NCI-H2227 (cell line): ENCODE data around the gene TMEM97.
A peak's percentile ranks its signal among the peaks of the same experiment; 100 is the strongest.
"Not testable (repeated sequence)": the region's sequence is repeated elsewhere in the genome, so short reads cannot be mapped to it uniquely, and the experiment has no call there.

ENCODE experiments used
- DNase-seq: peaks from one replicate; lab custom pipeline; 2025; ENCODE audit not compliant: unreplicated experiment; lab: John Stamatoyannopoulos, UW

TMEM97 gene

DNA sequence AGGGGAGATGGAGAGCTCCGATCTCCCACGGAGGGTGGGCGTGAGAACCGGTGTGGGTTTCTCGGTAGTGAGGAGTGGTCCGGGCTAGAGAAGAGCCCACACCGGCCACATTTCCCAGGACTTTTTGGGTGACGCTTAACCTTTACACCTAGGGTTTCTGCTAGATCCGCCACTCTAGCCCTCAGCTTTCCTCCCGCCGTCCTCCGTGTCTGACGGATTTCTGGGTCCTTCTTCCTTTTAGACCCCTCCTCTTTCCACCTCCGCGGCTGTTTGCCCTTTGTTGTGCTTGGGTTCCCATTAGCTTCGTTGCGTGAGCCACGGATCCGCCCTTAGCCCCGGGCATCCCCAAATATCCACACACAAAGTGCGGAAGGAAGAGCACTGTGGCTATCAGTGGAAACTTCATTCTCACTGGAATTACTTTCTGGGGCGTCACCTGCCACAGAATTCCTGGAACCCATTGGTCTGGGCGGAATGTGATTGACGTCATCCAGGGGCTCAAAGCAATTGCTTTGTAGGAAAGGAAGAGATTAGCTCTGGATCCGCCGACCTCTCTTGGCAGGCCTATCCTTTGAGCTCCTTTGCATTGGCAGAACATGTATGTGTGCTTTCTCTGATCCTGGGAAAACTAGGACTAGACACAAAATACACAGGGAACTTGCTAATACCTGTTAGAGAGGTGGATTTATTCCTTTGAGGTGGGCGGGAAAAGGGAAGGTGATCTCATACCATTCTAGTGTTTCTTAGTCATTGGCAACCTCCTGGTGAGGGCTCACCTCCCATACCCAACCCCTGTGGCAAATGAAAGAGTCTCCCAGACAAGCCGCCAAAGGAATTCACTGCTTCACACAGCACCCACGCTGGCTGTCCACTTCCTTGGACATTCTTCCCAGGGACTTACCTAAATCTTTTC lies 17.2 kb downstream of the TMEM97 start:
- DNase-seq: peak; percentile 72

- no peak for DNase-seq
These were observed 19.2 kb downstream of the TMEM97 start for GRCh38 chr17:28338056-28338768.

DNA sequence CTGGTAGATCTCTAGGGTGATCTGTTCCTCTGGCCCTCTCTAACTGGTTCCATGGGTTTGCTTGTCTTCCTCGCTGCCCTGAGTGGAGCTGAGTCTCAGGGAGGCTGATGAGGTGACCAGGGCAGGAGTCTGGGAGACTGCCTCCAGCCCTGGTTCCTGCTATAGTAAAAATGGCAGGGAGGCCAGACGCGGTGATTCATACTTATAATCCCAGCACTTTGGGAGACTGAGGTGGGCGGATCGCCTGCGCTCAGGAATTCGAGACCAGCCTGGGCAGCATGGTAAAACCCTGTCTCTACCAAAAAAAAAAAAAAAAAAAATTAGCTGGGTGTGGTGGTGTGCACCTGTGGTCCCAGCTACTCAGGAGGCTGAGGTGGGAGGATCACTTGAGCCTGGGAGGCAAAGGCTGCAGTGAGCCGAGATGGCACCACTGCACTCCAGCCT lies 19.8 kb downstream of the TMEM97 start:
- not testable (repeated sequence) for DNase-seq

DNA sequence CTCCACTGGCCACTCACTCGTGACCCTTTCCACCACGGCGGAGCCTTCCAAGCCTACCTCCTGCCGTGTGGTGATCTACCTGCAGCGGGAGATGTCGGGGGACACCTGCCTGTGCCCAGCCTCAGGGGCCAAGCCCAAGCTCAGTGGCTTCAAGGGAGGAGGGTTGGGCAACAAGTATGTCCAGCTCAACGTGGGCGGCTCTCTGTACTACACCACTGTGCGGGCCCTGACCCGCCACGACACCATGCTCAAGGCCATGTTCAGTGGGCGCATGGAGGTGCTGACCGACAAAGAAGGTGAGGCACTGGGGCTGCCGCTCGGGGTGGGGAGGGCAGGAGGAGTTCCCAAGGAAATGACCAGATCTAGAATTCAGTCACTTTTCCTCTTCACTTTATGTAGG lies 20.4 kb downstream of the TMEM97 start:
- DNase-seq: no peak

DNA sequence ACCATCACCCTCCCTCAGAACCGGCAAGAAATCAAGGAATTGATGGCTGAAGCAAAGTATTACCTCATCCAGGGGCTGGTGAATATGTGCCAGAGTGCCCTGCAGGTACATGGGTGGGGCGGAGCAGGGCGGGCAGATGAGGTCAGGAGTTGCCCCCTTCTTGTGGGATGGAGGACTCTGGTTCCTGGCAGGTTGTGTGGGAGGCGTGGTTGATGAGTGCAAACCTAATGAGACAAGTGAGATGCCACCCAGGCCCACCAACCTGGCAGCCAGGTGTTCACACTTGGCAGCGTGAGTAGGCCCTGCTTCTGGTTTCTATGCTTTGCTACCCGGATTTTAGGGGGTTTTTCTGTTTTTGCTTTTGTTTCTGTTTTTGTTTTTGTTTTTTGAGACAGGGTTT lies 21.4 kb downstream of the TMEM97 start:
- DNase-seq: no peak

DNA sequence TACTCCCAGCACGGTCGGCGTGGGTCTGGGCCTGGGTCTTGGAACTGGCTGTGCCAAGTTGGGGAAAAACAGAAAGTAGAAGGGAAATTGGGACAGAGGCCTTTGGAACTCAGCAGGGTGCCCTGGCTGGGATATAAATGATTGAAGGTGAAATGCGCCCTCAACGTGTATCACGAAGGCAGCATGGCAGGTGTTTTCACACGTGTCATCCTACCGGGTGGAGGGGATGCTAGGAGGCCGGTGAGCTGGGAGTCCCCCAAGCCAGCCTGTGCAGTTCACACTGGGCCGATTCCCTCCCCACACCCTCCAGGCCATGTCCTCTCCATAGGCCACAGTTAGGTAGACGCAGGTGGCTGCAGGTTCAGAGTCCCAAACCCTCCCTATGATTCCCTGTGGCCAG lies 22.5 kb downstream of the TMEM97 start:
- DNase-seq: no peak

GRCh38 chr17:28342313-28342712 lies 23.3 kb downstream of the TMEM97 start:
- DNase-seq: no peak

DNA sequence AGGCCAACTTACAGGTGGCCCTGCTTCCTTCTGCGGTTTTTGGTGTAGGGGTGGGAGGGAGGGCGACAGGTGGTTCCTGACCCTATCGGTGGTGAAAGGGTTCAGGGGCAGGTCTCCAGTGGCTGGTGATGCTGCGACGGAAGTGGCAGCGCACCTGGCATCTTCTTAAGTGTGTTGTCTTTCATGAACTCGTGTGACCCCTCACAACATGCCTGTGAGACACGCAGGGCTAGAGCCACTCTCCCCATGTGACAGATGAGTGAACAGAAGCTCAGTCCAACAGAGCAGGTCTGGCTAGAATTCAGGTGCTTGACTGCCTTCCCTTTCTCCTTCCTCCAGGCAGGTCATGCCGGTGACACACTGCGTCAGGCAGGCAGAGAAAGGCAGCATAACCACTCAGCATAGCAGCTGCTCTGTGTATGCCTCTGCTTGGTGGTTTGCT lies 24.5 kb downstream of the TMEM97 start:
- no peak for DNase-seq

DNA sequence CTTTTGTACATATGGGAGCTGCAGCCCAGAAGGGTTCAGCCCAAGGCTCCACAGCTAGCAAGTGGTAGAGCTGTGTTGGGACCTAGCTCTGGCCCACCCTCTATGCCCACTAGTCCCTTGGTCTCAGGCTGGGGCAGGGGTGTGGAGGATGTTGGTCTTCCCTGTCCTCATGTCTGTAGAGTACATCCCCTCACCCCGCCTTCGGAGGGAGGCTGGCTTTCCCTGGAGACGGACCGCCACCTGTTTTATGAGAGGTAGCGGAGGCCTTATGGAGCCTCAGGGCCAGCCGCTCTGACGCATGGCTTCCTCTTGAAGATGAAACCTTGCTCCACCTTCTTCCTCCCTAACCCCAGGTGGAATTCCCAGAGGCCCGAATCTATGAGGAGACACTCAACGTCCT lies 25.0 kb downstream of the TMEM97 start:
- DNase-seq: no peak

- DNase-seq: no peak
These were observed 25.5 kb downstream of the TMEM97 start for GRCh38 chr17:28344435-28344901.

GRCh38 chr17:28345419-28346198 lies 26.6 kb downstream of the TMEM97 start:
- DNase-seq: no peak

DNA sequence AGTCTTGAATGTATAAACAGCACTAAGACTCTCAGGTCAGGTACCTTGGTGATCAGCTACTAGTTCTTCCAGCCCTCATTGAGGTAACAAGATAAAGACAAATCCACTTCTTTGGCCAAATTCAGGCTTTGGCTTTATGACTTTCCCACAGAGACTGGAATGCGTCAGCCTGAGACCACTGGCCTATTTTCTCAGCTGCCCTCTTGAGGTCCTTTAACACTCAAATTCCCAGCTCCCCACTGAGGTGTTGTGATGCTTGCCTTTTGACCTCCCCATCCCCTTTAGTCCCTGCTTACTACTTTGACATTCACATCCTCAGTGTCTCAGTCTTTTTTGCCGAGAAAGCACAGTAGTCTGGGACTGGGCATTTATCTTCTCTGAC lies 27.2 kb downstream of the TMEM97 start:
- DNase-seq: no peak

DNA sequence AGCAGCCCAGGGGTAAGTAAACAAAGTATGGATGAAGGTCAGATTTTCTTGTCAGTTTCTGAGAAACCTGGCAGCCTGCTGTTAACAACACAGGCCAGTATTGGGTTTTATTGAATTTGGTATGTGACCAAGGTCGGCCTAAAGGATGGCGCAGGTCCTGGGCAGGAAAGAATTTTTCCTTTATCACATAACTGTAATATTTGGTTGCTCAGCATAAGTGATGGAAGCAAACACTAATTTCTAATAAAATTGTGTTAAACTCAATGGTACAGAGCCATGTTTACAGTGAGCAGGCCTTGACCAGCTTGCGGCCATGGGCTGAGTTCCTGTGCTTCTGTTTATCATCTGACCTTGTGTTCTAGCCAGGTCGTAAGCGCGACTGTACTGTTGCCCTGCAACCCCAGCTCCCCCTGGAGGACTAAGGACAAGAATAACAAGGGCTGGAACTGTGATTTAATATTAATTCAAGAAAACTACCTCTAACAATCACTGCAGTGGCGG lies 27.8 kb downstream of the TMEM97 start:
- DNase-seq: no peak

DNA sequence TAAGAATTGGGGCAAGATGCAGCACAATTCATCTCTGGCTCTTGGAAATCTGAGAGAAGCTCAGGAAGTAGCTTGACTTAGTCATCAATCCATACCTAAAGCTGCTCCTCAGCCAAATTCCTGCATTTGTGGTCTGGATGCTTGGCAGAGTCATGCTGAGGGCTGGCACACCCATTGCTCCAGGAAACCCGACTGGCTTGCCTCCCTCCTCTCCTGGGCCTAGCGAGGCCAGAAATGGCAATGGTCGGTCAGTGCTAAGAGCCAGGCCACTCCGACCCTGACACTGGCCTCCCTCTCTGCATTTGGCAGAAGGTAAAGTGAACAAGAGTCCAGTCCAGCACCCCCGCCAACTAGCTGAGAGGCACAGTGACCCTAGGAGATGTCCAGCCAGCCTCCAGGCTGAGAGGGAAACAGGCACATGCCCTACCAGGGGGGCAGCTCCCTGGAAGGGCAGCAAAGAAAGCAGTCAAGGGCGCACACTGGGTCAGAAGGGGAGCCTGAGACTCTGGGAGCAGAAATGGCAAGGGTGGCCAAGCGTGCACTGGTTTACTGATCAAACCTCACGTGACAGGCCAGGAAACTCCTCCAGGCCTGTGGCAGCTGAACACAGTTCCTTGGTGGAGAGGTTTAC lies 28.4 kb downstream of the TMEM97 start:
- DNase-seq: no peak

DNA sequence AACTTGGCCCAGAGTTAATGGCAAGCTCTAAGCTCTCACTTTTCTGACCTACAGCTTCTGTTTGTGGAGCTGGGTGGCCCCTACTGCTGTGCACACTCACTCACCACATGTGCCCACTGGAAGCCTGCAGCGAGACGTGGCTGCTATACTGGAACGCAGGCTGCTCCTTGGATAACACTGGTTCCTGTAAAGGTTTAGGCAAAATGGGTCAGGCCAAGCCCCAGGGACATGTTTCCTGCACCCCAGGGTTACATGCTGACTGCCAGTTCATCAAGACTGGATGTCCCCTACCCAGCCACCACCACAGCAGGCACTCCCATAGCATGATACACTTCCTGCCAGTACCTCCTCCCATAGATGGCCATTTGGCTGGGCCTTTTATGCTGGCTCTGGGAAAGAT lies 30.0 kb downstream of the TMEM97 start:
- DNase-seq: no peak

DNA sequence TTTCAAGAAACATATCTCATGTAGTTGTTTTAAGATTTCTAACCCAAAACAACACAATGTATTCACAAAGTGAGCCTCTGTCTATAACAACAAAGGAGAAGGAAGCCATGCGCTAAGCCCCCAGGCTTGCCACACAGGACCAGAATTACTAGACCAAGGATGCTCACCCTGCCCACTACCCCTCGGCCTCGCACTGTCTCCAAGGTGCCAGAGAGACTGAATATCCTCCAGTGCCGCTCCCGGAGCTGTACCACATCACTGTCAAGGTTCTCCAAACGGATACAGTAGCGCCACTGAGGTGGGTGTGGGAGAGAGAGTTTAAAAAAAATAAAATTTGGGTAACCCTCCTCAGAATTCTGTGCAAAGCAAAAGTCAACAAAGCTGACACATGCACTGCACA lies 31.3 kb downstream of the TMEM97 start:
- no peak for DNase-seq

GRCh38 chr17:28357061-28357900 lies 38.3 kb downstream of the TMEM97 start, which contains the start of gene POLDIP2:
TSS of gene POLDIP2 (minus strand) at chr17:28357527. CDS start at chr17:28357448, 79 bp downstream.
- DNase-seq: peak; percentile 94

DNA sequence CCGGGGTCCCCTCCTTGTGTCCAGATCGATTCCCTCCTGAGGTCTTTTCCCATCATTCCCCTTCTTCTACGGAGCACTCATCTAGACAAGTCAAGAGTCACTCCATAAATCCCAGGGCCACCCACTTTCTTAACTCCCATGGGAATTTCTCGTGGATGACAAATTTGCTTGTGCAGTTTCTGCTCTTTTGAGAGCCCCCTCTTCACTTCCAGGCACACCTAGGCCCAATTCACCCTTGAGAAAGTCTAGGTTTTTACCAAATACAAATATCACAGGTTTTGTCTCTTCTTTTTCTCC lies 38.8 kb downstream of the TMEM97 start:
- DNase-seq: no peak

DNA sequence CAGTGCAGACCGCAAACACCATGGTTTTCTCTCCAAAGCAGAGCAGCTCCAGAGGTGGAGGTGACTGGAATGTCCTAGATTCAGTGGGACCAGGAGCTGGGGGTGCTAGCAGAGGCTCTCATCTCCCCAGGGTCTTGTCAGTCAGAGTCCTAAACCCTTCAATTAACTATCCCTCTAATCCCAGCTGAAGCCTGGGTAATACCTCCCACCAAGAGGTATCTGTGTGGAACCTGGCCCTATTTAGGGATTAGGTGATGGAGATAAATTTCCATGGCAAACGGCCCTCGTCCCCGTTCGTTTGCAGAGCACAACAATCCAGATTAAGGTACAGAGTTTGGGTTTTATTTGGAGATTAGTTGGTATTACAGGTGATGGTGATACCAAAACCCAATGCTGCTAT lies 44.2 kb downstream of the TMEM97 start:
- no peak for DNase-seq
